Common myeloid progenitor, CD34-positive (primary cell): Measurements from ENCODE around the gene WWTR1.

Experiments
- CTCF ChIA-PET: fragments of 350-600 bp; sonication (Branson Sonifier 250); formaldehyde crosslinking; loops from one replicate; lab custom pipeline; 2021; ENCODE audit warnings: antibody characterized with exemption; lab: Charles Lee
- POLR2A ChIA-PET: fragments of 350-600 bp; sonication (Branson Sonifier 250); formaldehyde crosslinking; loops from one replicate; lab custom pipeline; 2021; ENCODE audit warnings: antibody characterized with exemption; lab: Charles Lee
- DNase-seq, 3 donors: peaks; one replicate each; pipeline versions ENCODE4 v3.0.0 to v3.0.0-alpha.2; 2013
- H3K27ac ChIP-seq, 2 experiments: 1 replicate in 1 of 2; 2 replicates in 1 of 2; pipeline ENCODE4 v1.7.0; 2013; ENCODE audit warnings: inconsistent platforms in 2 of 2, low read length in 2 of 2, mild to moderate bottlenecking in 2 of 2, low read depth in 1 of 2, moderate library complexity in 1 of 2; ENCODE audit not compliant: severe bottlenecking in 2 of 2, insufficient read depth in 1 of 2, poor library complexity in 1 of 2
- H3K27me3 ChIP-seq, 5 experiments: replicated peaks in 2 of 5; 1 replicate in 3 of 5; 2 replicates in 2 of 5; pipeline versions ENCODE4 v1.6.1 to v1.7.0; 2013; ENCODE audit warnings: low read length in 4 of 5, mild to moderate bottlenecking in 2 of 5, moderate library complexity in 2 of 5, inconsistent platforms in 1 of 5; ENCODE audit not compliant: insufficient read depth in 5 of 5, control insufficient read depth in 4 of 5
- H3K36me3 ChIP-seq, 4 experiments: 1 replicate in 2 of 4; 2 replicates in 2 of 4; pipeline versions ENCODE4 v1.6.1 to v1.7.0; 2013; ENCODE audit warnings: low read length in 3 of 4, control low read depth in 1 of 4, mild to moderate bottlenecking in 1 of 4; ENCODE audit not compliant: control insufficient read depth in 4 of 4, insufficient read depth in 4 of 4
- H3K4me1 ChIP-seq, 4 experiments: 1 replicate in 3 of 4; 2 replicates in 1 of 4; pipeline versions ENCODE4 v1.6.1 to v1.7.1; 2013; ENCODE audit warnings: low read length in 3 of 4, mild to moderate bottlenecking in 3 of 4, control low read depth in 1 of 4, inconsistent platforms in 1 of 4, moderate library complexity in 1 of 4; ENCODE audit not compliant: control insufficient read depth in 4 of 4, insufficient read depth in 4 of 4; ENCODE audit errors: control extremely low read depth in 1 of 4
- H3K4me3 ChIP-seq, 7 experiments: 1 replicate in 4 of 7; 2 replicates in 3 of 7; pipeline versions ENCODE4 v1.5.1 to v1.7.0; 2013; ENCODE audit warnings: mild to moderate bottlenecking in 7 of 7, low read length in 6 of 7, moderate library complexity in 6 of 7, inconsistent platforms in 2 of 7, low read depth in 2 of 7, control low read depth in 1 of 7; ENCODE audit not compliant: insufficient read depth in 4 of 7, control insufficient read depth in 1 of 7; ENCODE audit errors: extremely low read depth in 1 of 7
- H3K9me3 ChIP-seq, 5 experiments: 1 replicate in 4 of 5; 2 replicates in 1 of 5; pipeline versions ENCODE4 v1.6.1 to v1.7.1; 2013; ENCODE audit warnings: low read length in 4 of 5, mild to moderate bottlenecking in 2 of 5, inconsistent platforms in 1 of 5, low read depth in 1 of 5, moderate library complexity in 1 of 5; ENCODE audit not compliant: control insufficient read depth in 4 of 5, insufficient read depth in 2 of 5; ENCODE audit errors: control extremely low read depth in 1 of 5
- WGBS: methylation state at CpG from one replicate; pipeline ENCODE4 v1.1.5; 2013; ENCODE audit not compliant: insufficient coverage; 5-methylcytosine and 5-hydroxymethylcytosine counted together

The WWTR1 gene

DNA sequence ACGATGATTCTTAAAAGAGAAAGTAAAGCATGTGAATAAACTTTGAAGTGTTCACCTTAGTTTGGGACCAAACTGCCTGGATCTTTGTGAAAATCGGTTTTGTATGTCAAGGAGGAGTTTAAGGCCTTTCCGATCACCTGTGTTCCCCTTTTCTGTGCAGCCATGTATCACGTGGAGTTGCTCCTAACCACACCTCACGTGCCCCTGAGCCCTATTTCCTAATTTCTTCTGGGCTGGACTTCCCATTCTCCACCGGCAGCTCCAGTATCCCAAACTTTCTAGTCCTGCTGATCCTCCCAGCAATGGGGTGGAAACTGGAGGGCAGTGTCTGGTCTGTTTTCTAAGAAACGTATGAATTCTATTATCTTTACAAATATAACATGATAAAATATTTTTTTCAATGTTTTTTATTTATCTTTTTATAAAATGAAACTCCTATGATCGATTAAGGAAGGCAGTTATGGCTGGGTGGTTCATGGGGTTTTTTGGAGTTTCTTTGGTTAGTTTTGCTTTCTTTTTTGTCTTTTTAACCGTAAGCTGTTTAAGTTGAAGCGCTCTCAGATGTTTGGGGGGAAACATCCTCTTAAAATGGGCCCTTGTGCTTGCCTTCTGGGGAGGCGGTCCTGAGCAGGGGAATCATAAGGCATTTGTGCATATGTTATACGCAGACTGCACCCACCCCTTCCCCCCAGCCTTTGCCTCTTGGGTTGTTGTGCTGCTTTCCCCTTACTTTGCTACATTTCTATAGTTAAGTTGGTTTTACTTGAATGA, 43.6 kb upstream of the WWTR1 start:
- H3K4me1 ChIP-seq: no peaks in the 10 kb centered on the region
- no peaks in the 10 kb centered on the region for H3K36me3 ChIP-seq
- ChIA-PET POLR2A (no interaction called here), CTCF (no interaction called here)
- no peak for DNase-seq
- H3K4me3 ChIP-seq: no peak overlapping the region
- H3K9me3 ChIP-seq: peaks cover 0 to 16% (median 10%) of the 10 kb centered on the region in 5 experiments
- WGBS: 98% methylated on average over 5 of the region's 12 CpGs
- H3K27ac ChIP-seq: no peak overlapping the region
- no peaks in the 10 kb centered on the region for H3K27me3 ChIP-seq

DNA sequence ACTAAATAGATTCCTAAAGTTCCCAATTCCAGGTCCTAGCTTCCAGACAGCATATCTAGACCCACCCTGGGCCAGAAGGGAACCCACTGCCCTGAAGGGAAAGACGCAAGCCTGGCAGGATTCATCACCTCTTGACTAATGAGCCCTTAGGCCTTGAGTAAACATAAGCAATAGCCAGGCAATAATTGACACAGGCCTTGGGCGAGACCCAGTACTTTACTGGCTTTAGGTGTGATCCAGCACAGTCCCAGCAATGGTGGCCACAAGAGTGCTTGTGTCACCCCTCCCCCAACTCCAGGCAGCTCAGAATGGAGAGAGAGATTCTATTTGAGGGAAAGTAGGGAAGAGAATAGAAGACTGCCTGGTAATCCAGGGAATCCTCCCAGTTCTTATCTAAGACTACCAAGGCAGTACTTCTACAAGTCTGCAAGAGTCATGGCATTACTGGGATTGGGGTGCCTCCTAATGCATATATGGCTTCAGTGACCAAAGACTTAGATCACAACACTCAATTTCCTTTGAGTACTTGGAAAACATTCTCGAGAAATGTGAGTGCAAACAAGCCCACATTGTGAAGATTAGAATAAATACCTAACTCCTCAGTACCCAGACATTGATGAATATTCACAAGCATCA, 30.4 kb upstream of the WWTR1 start:
- Histone ChIP-seq H3K4me3 (no peak overlapping the region), H3K27me3 (no peaks in the 10 kb centered on the region), H3K4me1 (no peaks in the 10 kb centered on the region), H3K27ac (no peak overlapping the region), H3K36me3 (no peaks in the 10 kb centered on the region), H3K9me3 (peaks cover 0 to 6% (median 0%) of the 10 kb centered on the region in 5 experiments)
- WGBS: 94% methylated on average over 3 of the region's 3 CpGs
- no peak for DNase-seq
- ChIA-PET POLR2A (no interaction called here), CTCF (no interaction called here)

- no peaks in the 10 kb centered on the region for H3K27me3 ChIP-seq
- H3K4me1 ChIP-seq: no peaks in the 10 kb centered on the region
- no peaks in the 10 kb centered on the region for H3K36me3 ChIP-seq
- no peak overlapping the region for H3K4me3 ChIP-seq
- no peak for DNase-seq
- CTCF ChIA-PET: no interaction called here
- H3K9me3 ChIP-seq: peaks cover 0 to 6% (median 0%) of the 10 kb centered on the region in 5 experiments
- 83% methylated on average over 2 of the region's 2 CpGs for whole genome bisulfite sequencing
- POLR2A ChIA-PET: no interaction called here
- no peak overlapping the region for H3K27ac ChIP-seq
These were observed 29.2 kb upstream of the WWTR1 start for GRCh38 chr3:149686996-149687395.

DNA sequence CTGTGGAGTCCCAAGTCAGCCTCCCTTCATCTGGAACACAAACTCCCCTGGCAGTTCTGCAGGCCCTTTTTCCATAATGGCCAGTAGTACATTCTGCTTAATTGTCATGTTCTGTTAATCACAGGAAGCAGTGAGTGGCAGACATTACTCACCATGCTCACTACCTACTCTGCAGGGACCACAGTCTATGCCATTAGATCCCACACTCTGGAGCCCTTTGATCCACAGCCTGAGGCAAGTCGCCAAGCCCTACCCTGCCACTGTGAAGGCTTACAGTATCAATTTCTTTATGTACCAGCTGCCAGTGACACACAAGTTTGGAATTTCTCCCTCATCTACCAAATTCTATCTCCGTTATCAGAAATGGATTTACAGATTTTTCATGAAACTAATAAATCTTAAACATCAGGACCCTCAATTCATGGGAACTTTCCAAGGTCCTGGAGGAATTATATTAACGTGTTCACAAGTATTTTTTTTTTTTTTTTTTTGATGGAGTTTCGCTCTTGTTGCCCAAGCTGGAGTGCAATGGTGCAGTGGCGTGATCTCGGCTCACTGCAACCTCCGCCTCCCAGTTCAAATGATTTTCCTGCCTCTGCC, 20.6 kb upstream of the WWTR1 start:
- H3K36me3 ChIP-seq: no peaks in the 10 kb centered on the region
- H3K4me1 ChIP-seq: no peaks in the 10 kb centered on the region
- H3K4me3 ChIP-seq: no peak overlapping the region
- 100% methylated on average over 5 of the region's 7 CpGs for WGBS
- no peak overlapping the region for H3K27ac ChIP-seq
- no peaks in the 10 kb centered on the region for H3K27me3 ChIP-seq
- DNase-seq: no peak
- H3K9me3 ChIP-seq: no peaks in the 10 kb centered on the region
- ChIA-PET POLR2A (no interaction called here), CTCF (interaction anchor here (1.2 kb wide), 1 partner anchor 18 kb away, joined by 3 read pairs; no protein-coding TSS in a partner anchor)

- CTCF ChIA-PET: no interaction called here
- H3K9me3 ChIP-seq: no peaks in the 10 kb centered on the region
- WGBS: no CpG with 5 or more reads among the region's 1 CpG
- no peaks in the 10 kb centered on the region for H3K27me3 ChIP-seq
- no peak overlapping the region for H3K27ac ChIP-seq
- H3K4me3 ChIP-seq: no peak overlapping the region
- no peak for DNase-seq
- H3K36me3 ChIP-seq: no peaks in the 10 kb centered on the region
- POLR2A ChIA-PET: no interaction called here
- no peaks in the 10 kb centered on the region for H3K4me1 ChIP-seq
These were observed 15.6 kb upstream of the WWTR1 start for GRCh38 chr3:149673393-149673792.

GRCh38 chr3:149670742-149671492, 13.1 kb upstream of the WWTR1 start:
- no peaks in the 10 kb centered on the region for H3K4me1 ChIP-seq
- POLR2A ChIA-PET: no interaction called here
- no peak for DNase-seq
- H3K4me3 ChIP-seq: no peak overlapping the region
- CTCF ChIA-PET: interaction anchor here (0.9 to 1.5 kb wide), 4 partner anchors 8 to 101 kb away, joined by 3 read pairs; no protein-coding TSS in a partner anchor
- H3K27ac ChIP-seq: no peak overlapping the region
- H3K9me3 ChIP-seq: no peaks in the 10 kb centered on the region
- H3K27me3 ChIP-seq: no peaks in the 10 kb centered on the region
- 98% methylated on average over 5 of the region's 10 CpGs for WGBS
- H3K36me3 ChIP-seq: no peaks in the 10 kb centered on the region
